Neuron (in vitro differentiated cells): ENCODE measurements around the gene AK5.

Experiments used
- H2AFZ ChIP-seq: one replicate; pipeline ENCODE4 v1.6.1; 2013; ENCODE audit warnings: low read depth, mild to moderate bottlenecking, inconsistent platforms, low read length, moderate library complexity
- H3K27me3 ChIP-seq: one replicate; pipeline ENCODE4 v1.6.1; 2013; ENCODE audit warnings: low read length; ENCODE audit not compliant: insufficient read depth
- H3K36me3 ChIP-seq: one replicate; pipeline ENCODE4 v1.6.1; 2013; ENCODE audit warnings: low read length; ENCODE audit not compliant: insufficient read depth
- H3K4me1 ChIP-seq: one replicate; pipeline ENCODE4 v1.6.1; 2013; ENCODE audit warnings: low read length; ENCODE audit not compliant: insufficient read depth
- H3K4me3 ChIP-seq: 2 replicates; pipeline ENCODE4 v1.5.1; 2013; ENCODE audit warnings: mild to moderate bottlenecking, low read length, moderate library complexity
- H3K9me3 ChIP-seq: one replicate; pipeline ENCODE4 v1.6.1; 2013; ENCODE audit warnings: low read length

Gene AK5

DNA sequence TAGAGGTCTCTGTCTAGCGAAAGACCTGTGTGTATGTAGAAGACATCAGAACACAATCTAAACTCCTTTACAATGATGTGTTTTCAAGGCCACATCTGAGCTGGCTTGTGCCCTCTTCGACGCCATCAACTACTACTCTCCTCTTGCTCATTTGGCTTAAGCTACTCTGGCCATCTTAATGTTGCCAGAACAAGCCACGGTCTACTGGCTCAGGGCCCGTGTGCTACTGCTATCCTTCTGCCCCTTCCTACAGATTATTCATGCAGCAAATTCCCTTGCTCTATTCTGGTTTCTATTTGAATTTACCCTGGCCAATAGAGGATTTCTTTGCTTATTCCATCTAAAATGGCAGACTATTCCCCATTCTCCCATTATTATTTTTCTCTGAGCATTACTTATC, 278.9 kb downstream of the AK5 start:
- H3K27me3 ChIP-seq, result no peaks in the 10 kb centered on the region
- no peak overlapping the region for H2AFZ ChIP-seq
- H3K9me3 ChIP-seq, result no peaks in the 10 kb centered on the region
- H3K4me3 ChIP-seq, result no peak overlapping the region
- peaks cover 27% of the 10 kb centered on the region for H3K36me3 ChIP-seq
- no peaks in the 10 kb centered on the region for H3K4me1 ChIP-seq

DNA sequence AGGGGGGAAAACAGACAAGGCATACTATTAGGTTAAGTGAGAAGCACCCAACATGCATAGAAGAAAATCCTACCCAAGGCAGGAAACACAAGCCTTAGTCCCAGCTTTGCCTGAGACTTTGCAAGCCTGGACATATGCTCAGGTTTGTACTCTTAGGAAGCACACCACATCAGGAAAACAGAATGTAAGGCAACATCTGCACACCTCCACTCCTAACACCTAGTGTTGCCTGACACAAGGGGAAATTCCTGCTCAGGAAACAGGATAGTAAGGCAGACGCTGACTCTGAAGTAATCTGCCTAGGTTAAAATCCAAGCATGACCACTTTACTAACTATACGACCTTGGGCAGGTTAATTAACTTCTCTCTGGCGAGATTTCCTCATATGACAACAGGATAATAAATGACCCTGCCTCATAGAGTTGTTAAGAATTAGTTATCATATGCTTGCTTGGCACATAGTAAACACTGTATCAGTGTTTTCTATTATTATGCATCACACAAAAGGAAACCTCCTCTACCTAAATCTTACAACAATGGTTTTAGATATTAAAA, 280.9 kb downstream of the AK5 start:
- Histone ChIP-seq H3K9me3 (no peaks in the 10 kb centered on the region), H3K36me3 (peaks cover 45% of the 10 kb centered on the region), H3K4me3 (no peak overlapping the region), H3K27me3 (no peaks in the 10 kb centered on the region), H2AFZ (no peak overlapping the region), H3K4me1 (no peaks in the 10 kb centered on the region)

DNA sequence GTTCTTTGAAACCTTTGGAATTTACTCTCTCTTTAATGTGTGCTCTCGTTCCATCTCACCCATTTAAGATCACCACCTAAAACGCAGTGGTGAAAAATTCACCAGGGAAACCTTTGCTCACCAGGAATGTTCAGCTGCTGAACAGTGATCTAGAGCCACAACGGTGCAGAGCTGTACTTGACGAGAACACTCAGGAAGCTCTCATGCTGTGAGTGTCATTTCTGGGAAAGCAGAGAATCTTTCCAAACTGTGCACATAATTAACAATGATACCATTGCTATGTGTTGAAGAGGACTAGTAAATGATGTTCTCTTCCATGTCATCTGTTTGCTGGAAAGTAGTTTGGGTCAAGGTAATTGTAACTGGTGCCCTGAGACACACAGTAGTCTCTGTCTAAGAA, 283.5 kb downstream of the AK5 start:
- Histone ChIP-seq H3K4me3 (no peak overlapping the region), H3K4me1 (no peaks in the 10 kb centered on the region), H3K36me3 (peaks cover 53% of the 10 kb centered on the region), H3K27me3 (no peaks in the 10 kb centered on the region), H3K9me3 (no peaks in the 10 kb centered on the region), H2AFZ (no peak overlapping the region)

DNA sequence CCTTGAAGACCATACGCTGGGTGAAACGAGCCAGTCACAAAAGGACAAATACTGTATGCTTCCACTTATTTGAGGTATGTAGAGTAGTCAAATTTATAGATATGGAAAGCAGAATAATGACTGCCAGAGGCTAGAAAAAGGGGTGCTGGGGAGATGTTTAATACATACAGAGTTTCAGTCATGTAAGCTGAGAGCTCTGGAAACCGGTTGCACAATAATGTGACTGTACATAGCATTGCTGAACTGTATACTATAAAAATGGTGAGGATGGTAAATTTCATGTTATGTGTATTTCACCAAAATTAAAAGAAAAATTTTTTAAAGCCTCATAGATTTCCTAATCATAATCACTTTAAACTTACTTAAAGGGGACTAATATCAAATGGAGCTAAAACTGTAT, 289.8 kb downstream of the AK5 start:
- no peaks in the 10 kb centered on the region for H3K9me3 ChIP-seq
- no peaks in the 10 kb centered on the region for H3K4me1 ChIP-seq
- H3K36me3 ChIP-seq, result peaks cover 60% of the 10 kb centered on the region
- H2AFZ ChIP-seq, result no peak overlapping the region
- no peak overlapping the region for H3K4me3 ChIP-seq
- H3K27me3 ChIP-seq, result no peaks in the 10 kb centered on the region

DNA sequence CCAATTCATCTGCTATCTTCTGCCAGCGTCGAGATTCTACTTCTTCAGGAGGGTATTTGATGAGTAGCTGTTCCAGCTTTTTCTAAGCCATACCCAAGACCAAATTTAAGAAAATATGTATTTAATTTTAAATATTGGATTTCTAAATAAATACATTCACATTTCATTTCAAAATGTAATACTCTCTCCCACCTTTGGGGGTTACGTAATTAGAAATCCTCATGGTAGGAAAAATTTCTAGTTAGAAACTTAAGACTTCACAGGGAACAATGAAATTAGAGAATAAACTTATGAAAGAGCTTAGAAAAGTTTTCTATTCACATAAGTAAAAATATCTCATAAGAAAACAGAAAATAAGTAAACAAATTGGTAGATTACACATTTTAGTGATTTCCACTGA, 297.7 kb downstream of the AK5 start:
- Histone ChIP-seq H3K36me3 (peaks cover 49% of the 10 kb centered on the region), H3K9me3 (no peaks in the 10 kb centered on the region), H2AFZ (no peak overlapping the region), H3K4me3 (no peak overlapping the region), H3K27me3 (no peaks in the 10 kb centered on the region), H3K4me1 (no peaks in the 10 kb centered on the region)

DNA sequence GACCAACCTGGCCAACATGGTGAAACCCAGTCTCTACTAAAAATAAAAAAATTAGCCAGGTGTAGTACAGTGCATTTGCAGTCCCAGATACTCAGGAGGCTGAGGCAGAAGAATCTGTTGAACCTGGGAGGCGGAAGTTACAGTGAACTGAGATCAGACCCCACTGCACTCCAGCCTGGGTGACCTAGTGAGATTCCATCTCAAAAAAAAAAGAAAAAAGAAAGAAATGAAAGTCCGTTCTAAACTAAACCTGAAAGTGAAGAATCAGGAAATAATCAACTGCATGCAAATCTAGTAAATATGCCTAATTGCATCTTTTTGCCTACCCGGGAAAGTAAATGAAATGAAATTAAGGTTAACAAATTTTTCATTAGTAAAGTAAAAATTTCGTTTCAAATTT, 301.1 kb downstream of the AK5 start:
- Histone ChIP-seq H3K4me1 (no peaks in the 10 kb centered on the region), H3K4me3 (no peak overlapping the region), H3K36me3 (peaks cover 34% of the 10 kb centered on the region), H2AFZ (no peak overlapping the region), H3K27me3 (no peaks in the 10 kb centered on the region), H3K9me3 (no peaks in the 10 kb centered on the region)

DNA sequence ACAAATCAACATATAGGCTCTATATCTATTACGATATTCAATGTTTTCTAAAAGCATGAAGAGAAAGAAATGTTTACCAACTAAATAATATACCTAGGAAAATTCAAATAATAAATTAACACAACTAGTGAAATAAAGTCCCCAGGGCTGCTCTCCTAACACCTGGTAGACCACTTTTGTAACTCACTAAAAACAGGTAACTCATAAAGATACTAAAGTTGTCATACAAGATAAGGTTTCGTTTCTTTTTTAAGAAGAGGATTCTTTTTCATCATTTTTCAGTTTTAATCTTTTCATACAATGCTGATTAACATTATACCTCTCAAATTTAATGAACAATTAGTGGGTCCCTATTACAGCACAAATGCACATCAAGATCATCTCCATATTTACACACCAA, 301.7 kb downstream of the AK5 start:
- Histone ChIP-seq H3K36me3 (peaks cover 33% of the 10 kb centered on the region), H2AFZ (no peak overlapping the region), H3K4me3 (no peak overlapping the region), H3K4me1 (no peaks in the 10 kb centered on the region), H3K27me3 (no peaks in the 10 kb centered on the region), H3K9me3 (no peaks in the 10 kb centered on the region)

DNA sequence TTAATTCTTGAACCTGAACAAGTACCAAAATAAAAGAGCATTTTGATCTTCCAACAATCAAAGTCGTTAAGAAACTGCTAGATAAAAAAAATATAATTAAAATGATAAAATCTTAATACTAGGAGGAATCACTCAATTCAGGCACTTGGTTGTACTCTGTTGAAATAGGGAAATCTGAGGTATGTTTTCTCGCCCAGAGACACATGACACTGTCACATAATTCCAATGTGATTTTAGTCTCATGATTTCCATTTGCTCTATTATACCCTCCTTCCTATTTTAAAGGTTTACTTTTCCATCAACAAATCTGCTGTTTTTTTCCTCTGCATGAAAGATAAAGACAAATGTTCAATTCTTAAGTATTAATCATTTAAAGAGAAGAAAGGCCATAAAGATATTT, 303.1 kb downstream of the AK5 start:
- H3K4me1 ChIP-seq, result no peaks in the 10 kb centered on the region
- peaks cover 28% of the 10 kb centered on the region for H3K36me3 ChIP-seq
- no peaks in the 10 kb centered on the region for H3K9me3 ChIP-seq
- no peak overlapping the region for H3K4me3 ChIP-seq
- no peaks in the 10 kb centered on the region for H3K27me3 ChIP-seq
- H2AFZ ChIP-seq, result no peak overlapping the region

DNA sequence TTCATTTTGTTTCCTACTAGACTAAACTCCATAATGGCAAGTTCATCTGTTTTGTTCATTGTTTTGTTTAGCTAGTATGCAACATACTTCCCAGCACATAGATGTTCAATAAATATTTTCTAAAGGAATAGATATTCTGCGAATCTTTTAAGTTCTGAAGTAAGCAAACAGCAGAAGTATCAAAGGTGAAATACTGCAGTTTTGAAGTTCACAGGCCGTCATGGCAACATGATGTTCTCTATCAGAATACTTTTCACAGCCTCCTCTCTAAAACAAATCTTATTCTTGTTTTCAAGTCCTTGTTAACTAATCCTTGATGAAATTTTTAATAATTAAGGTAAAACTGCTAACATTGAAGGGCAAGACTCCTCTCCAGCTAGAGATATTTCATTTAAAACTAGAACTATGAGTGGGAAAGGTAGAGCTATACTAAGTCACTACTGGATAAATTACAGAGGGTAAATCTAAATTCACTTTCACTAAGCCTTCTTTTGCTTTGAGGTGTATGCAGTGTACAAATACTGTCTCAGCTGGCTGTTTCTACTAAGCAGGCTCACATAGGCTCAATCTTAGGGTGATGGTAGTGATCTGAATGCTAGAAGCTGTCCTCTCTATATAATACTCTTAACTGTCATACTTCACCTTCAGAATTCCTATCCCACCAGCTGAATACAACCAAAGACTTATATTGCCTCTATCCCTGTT, 303.9 kb downstream of the AK5 start:
- H3K27me3 ChIP-seq, result no peaks in the 10 kb centered on the region
- H3K36me3 ChIP-seq, result peaks cover 19% of the 10 kb centered on the region
- no peaks in the 10 kb centered on the region for H3K4me1 ChIP-seq
- H3K9me3 ChIP-seq, result no peaks in the 10 kb centered on the region
- H3K4me3 ChIP-seq, result no peak overlapping the region
- no peak overlapping the region for H2AFZ ChIP-seq

DNA sequence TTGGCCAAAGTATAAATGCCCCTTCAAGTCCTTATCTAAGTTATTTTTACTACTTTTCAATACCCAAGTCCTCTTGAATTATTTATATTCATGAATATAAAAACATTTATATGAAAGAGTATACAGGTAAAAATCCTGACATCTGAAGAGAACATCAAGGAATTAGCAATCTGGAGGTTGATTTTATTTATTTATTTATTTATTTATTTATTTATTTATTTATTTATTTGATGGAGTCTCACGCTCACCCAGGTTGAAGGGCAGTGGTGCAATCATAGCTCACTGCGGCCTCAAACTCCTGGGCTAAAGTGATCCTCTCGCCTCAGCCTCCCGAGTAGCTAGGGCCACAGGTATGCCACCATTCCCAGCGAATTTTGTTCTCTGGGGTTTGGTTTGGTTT, 307.4 kb downstream of the AK5 start:
- Histone ChIP-seq H3K36me3 (peaks cover 4% of the 10 kb centered on the region), H3K27me3 (no peaks in the 10 kb centered on the region), H3K9me3 (no peaks in the 10 kb centered on the region), H2AFZ (no peak overlapping the region), H3K4me1 (no peaks in the 10 kb centered on the region), H3K4me3 (no peak overlapping the region)

DNA sequence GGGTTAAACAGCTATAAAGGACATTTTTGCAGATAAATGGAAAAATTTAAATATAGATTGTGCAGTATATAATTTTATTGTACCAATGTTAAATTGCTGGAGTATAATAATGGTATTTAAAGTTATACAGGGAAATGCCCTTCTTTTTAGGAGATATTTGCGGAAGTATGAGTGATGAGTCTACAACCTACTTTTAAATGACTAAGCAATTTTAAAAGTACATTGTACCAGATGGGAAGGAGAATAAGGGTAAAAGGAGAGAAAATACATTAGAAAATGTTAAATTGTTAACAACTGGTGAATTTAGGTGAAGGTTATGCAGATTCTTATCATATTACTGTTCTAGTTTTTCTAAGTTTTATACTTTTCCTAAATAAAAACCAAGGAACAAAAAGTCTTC, 308.8 kb downstream of the AK5 start:
- Histone ChIP-seq H3K4me3 (no peak overlapping the region), H2AFZ (no peak overlapping the region), H3K36me3 (peaks cover 4% of the 10 kb centered on the region), H3K9me3 (no peaks in the 10 kb centered on the region), H3K27me3 (no peaks in the 10 kb centered on the region), H3K4me1 (no peaks in the 10 kb centered on the region)

DNA sequence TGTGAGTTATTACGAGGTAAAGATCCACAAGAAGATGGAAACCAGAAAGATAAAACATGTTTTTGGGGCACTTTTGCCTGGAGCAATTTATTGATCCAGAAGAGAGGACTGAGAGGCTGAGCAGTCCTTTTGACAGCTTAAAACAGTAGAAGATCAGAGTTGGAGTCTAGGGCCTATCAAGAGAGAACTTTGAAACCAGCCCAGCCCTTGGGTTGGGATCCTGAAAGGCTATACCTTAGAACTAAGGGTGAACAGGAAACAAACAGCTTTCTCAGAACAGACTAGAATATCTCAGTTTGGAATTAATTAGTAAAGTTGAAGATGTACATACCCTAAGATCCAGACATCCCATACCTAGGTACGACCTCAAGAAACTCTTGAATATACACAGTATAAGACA, 311.1 kb downstream of the AK5 start:
- H3K4me3 ChIP-seq, result no peak overlapping the region
- no peaks in the 10 kb centered on the region for H3K9me3 ChIP-seq
- H2AFZ ChIP-seq, result no peak overlapping the region
- H3K27me3 ChIP-seq, result no peaks in the 10 kb centered on the region
- H3K36me3 ChIP-seq, result peaks cover 5% of the 10 kb centered on the region
- no peaks in the 10 kb centered on the region for H3K4me1 ChIP-seq

DNA sequence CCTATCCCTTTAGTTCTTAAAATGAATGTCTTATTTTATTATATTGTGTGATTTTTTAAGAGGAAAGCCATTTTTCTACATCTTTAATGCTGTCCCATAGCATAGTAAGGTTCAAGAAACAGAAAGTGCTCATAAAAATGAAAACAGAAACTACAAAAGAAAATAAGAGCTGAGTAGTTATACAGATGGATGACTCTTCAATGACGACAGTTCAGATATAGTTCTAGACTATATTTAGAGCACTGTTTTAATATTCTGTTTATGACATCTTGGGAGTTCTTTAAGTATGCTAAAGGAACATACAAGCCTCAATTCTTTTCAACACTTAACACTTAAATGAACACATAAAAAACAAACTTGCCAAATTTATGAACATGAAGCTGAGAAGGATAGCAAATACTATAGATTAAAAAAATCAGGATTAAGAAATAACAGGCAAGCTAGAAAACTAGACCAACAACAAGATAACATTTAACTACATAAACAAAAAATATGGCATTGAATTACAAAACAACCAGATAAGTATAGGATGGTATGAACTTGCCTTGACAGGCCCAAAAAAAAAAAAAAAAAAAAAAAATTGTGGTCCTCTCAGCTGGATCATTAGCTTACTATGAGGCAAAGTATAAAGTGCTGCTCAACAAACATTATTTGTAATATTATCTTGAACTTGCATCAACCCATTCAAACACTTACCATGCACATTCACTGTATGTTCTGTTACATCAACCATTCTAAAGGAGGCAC, 312.7 kb downstream of the AK5 start:
- Histone ChIP-seq H2AFZ (no peak overlapping the region), H3K27me3 (no peaks in the 10 kb centered on the region), H3K9me3 (no peaks in the 10 kb centered on the region), H3K4me3 (no peak overlapping the region), H3K4me1 (no peaks in the 10 kb centered on the region), H3K36me3 (peaks cover 8% of the 10 kb centered on the region)
